Activated naive CD4-positive, alpha-beta T cell treated with anti-CD3 and anti-CD28 coated beads, Interleukin-2, amount 50 U/mL, for 72 hours (primary cell): ENCODE data around the gene GLI3. TPM values are rescaled to one million over a fixed set of nuclear protein-coding genes. Genes with fewer than 3 reads are reported as not detected.

Experiments used
- ATAC-seq, 2 donors: fragments of 150-1000 bp; cut with Tn5 transposase; 2 replicates each; pipeline ENCODE4 v1.10.0; 2021; ENCODE audit warnings: mild to moderate bottlenecking in 2 of 2, moderate library complexity in 2 of 2
- DNase-seq, 2 donors: peaks; one replicate each; pipeline ENCODE4 v3.0.0; 2021 to 2022; ENCODE audit warnings: low spot score in 2 of 2
- H3K27ac Mint-ChIP-seq, 2 donors: one replicate each; pipeline ENCODE4 v1.8.0; 2022; ENCODE audit warnings: mild to moderate bottlenecking in 2 of 2, mixed read lengths in 2 of 2
- H3K36me3 Mint-ChIP-seq, 2 donors: one replicate each; pipeline ENCODE4 v1.8.0; 2022; ENCODE audit warnings: mixed read lengths in 2 of 2
- H3K9me3 Mint-ChIP-seq, 2 donors: one replicate each; pipeline ENCODE4 v1.8.0; 2022; ENCODE audit warnings: mixed read lengths in 2 of 2
- total RNA-seq, 2 donors: library from RNA; stranded (reverse); gene quantifications; one replicate each; pipeline ENCODE4 v1.2.3, GENCODE V29; 2022

Gene GLI3
- under 1 TPM; 0.14 to 0.64 TPM for total RNA-seq

- H3K9me3 Mint-ChIP-seq: peaks cover 0 to 3% of the 10 kb centered on the region in 2 donors
- H3K36me3 Mint-ChIP-seq: peaks cover 5 to 15% of the 10 kb centered on the region in 2 donors
- H3K27ac Mint-ChIP-seq: no peak within 1 kb of the TSS
- ATAC-seq (peak; percentile 89 to 92), DNase-seq (peak in 1 of 2 donors; percentile 36)
Measured at GRCh38 chr7:42236976-42237810, at the start of gene GLI3. Gene GLI3, minus strand, starts transcription at chr7:42237209. Its CDS starts 13,956 bp downstream, at chr7:42223253.

GRCh38 chr7:42285383-42285824, 48.4 kb upstream of the GLI3 start:
- H3K36me3 Mint-ChIP-seq: no peaks in the 10 kb centered on the region
- ATAC-seq (no peak), DNase-seq (no peak)
- H3K27ac Mint-ChIP-seq: no peak overlapping the region
- peaks cover 0 to 6% of the 10 kb centered on the region in 2 donors for H3K9me3 Mint-ChIP-seq

- Mint-ChIP-seq H3K27ac (no peak overlapping the region), H3K9me3 (no peaks in the 10 kb centered on the region), H3K36me3 (no peaks in the 10 kb centered on the region)
- DNase-seq (no peak), ATAC-seq (no peak)
Measured at GRCh38 chr7:42283553-42283952, 46.5 kb upstream of the GLI3 start.

GRCh38 chr7:42278344-42278743, 41.3 kb upstream of the GLI3 start:
- Mint-ChIP-seq H3K9me3 (no peaks in the 10 kb centered on the region), H3K36me3 (no peaks in the 10 kb centered on the region), H3K27ac (no peak overlapping the region)
- ATAC-seq: no peak
- DNase-seq: no peak

- Mint-ChIP-seq H3K9me3 (no peaks in the 10 kb centered on the region), H3K27ac (no peak overlapping the region), H3K36me3 (peaks cover 0 to 8% of the 10 kb centered on the region in 2 donors)
- ATAC-seq: no peak
- no peak for DNase-seq
Measured at GRCh38 chr7:42274053-42274452, 37.0 kb upstream of the GLI3 start.

GRCh38 chr7:42272793-42273665, 36.0 kb upstream of the GLI3 start:
- peaks cover 0 to 17% of the 10 kb centered on the region in 2 donors for H3K36me3 Mint-ChIP-seq
- no peak overlapping the region for H3K27ac Mint-ChIP-seq
- DNase-seq (no peak), ATAC-seq (peak in 1 of 2 donors; percentile 67)
- peaks cover 0 to 4% of the 10 kb centered on the region in 2 donors for H3K9me3 Mint-ChIP-seq

- Mint-ChIP-seq H3K36me3 (peaks cover 0 to 18% of the 10 kb centered on the region in 2 donors), H3K9me3 (peaks cover 0 to 4% of the 10 kb centered on the region in 2 donors), H3K27ac (no peak overlapping the region)
- ATAC-seq (no peak), DNase-seq (no peak)
Measured at GRCh38 chr7:42269161-42269560, 32.2 kb upstream of the GLI3 start.

- Mint-ChIP-seq H3K27ac (no peak overlapping the region), H3K36me3 (peaks cover 0 to 10% of the 10 kb centered on the region in 2 donors), H3K9me3 (peaks cover 0 to 4% of the 10 kb centered on the region in 2 donors)
- DNase-seq (no peak), ATAC-seq (no peak)
Measured at GRCh38 chr7:42264702-42265101, 27.7 kb upstream of the GLI3 start.

- ATAC-seq (no peak), DNase-seq (no peak)
- H3K27ac Mint-ChIP-seq: no peak overlapping the region
- peaks cover 0 to 10% of the 10 kb centered on the region in 2 donors for H3K36me3 Mint-ChIP-seq
- H3K9me3 Mint-ChIP-seq: peaks cover 0 to 4% of the 10 kb centered on the region in 2 donors
Measured at GRCh38 chr7:42263971-42264370, 27.0 kb upstream of the GLI3 start.

- Mint-ChIP-seq H3K9me3 (no peaks in the 10 kb centered on the region), H3K36me3 (peaks cover 0 to under 1% of the 10 kb centered on the region in 2 donors), H3K27ac (no peak overlapping the region)
- DNase-seq (no peak), ATAC-seq (no peak)
Measured at GRCh38 chr7:42262964-42263363, 26.0 kb upstream of the GLI3 start.

- H3K9me3 Mint-ChIP-seq: peaks cover 4 to 6% of the 10 kb centered on the region in 2 donors
- DNase-seq (no peak), ATAC-seq (no peak)
- H3K27ac Mint-ChIP-seq: no peak overlapping the region
- no peaks in the 10 kb centered on the region for H3K36me3 Mint-ChIP-seq
Measured at GRCh38 chr7:42254217-42254616, 17.2 kb upstream of the GLI3 start.

- Mint-ChIP-seq H3K36me3 (no peaks in the 10 kb centered on the region), H3K9me3 (peaks cover 4 to 6% of the 10 kb centered on the region in 2 donors), H3K27ac (no peak overlapping the region)
- ATAC-seq: no peak
- no peak for DNase-seq
Measured at GRCh38 chr7:42253316-42253715, 16.3 kb upstream of the GLI3 start.

GRCh38 chr7:42250411-42250810, 13.4 kb upstream of the GLI3 start:
- no peak for DNase-seq
- peaks cover 4 to 6% of the 10 kb centered on the region in 2 donors for H3K9me3 Mint-ChIP-seq
- no peak overlapping the region for H3K27ac Mint-ChIP-seq
- no peaks in the 10 kb centered on the region for H3K36me3 Mint-ChIP-seq
- ATAC-seq: no peak

- ATAC-seq: no peak
- Mint-ChIP-seq H3K36me3 (no peaks in the 10 kb centered on the region), H3K27ac (no peak overlapping the region), H3K9me3 (peaks cover 4 to 6% of the 10 kb centered on the region in 2 donors)
- no peak for DNase-seq
Measured at GRCh38 chr7:42248579-42248978, 11.6 kb upstream of the GLI3 start.

GRCh38 chr7:42247301-42247700, 10.3 kb upstream of the GLI3 start:
- H3K27ac Mint-ChIP-seq: no peak overlapping the region
- no peaks in the 10 kb centered on the region for H3K36me3 Mint-ChIP-seq
- DNase-seq: no peak
- no peak for ATAC-seq
- H3K9me3 Mint-ChIP-seq: peaks cover 4 to 6% of the 10 kb centered on the region in 2 donors

GRCh38 chr7:42244828-42245227, 7.8 kb upstream of the GLI3 start:
- peaks cover 0 to 3% of the 10 kb centered on the region in 2 donors for H3K9me3 Mint-ChIP-seq
- no peak overlapping the region for H3K27ac Mint-ChIP-seq

GRCh38 chr7:42242381-42242780, 5.4 kb upstream of the GLI3 start:
- H3K36me3 Mint-ChIP-seq: peaks cover 5 to 10% of the 10 kb centered on the region in 2 donors
- ATAC-seq (no peak), DNase-seq (no peak)
- H3K27ac Mint-ChIP-seq: no peak overlapping the region
- peaks cover 0 to 3% of the 10 kb centered on the region in 2 donors for H3K9me3 Mint-ChIP-seq

More at GRCh38 chr7:42244828-42245227, 7.8 kb upstream of the GLI3 start:
- DNase-seq (no peak), ATAC-seq (no peak)
- H3K36me3 Mint-ChIP-seq: peaks cover 0 to 4% of the 10 kb centered on the region in 2 donors
